ENCODE results near the gene KIAA0040. TPM values are rescaled to one million over a fixed set of nuclear protein-coding genes. Genes with fewer than 3 reads are reported as not detected.
"Not testable (repeated sequence)": the region's sequence is repeated elsewhere in the genome, so short reads cannot be mapped to it uniquely, and the experiment has no call there.

The KIAA0040 gene
- total RNA-seq, 2 experiments from 2014 or later, result 32.9 to 34.5 TPM

- H3K4me3 Mint-ChIP-seq, result no peak overlapping the region
- no peak for DNase-seq
- no peak overlapping the region for H3K27ac Mint-ChIP-seq
- intact Hi-C loops (cut with micrococcal nuclease), result no loop called here
- H3K4me1 Mint-ChIP-seq (ENCODE audit: low read depth), result no peaks in the 10 kb centered on the region
- H3K27me3 Mint-ChIP-seq, result peaks cover 12% of the 10 kb centered on the region
- ChIA-PET POLR2A (no interaction called here), CTCF (no interaction called here)
- no peaks in the 10 kb centered on the region for H3K36me3 Mint-ChIP-seq
- H3K9me3 Mint-ChIP-seq, result peaks cover 7% of the 10 kb centered on the region
Measured at GRCh38 chr1:175118375-175119367, 73.9 kb downstream of the KIAA0040 start.

- POLR2A ChIA-PET, result no interaction called here
- CTCF ChIA-PET, result interaction anchor here (0.7 to 2.7 kb wide), 3 partner anchors 8 to 29 kb away, joined by 3 to 15 read pairs (median 6); no protein-coding TSS in a partner anchor
- H3K9me3 Mint-ChIP-seq, result peaks cover 15% of the 10 kb centered on the region
- no peak for DNase-seq
- H3K27me3 Mint-ChIP-seq, result peaks cover 12% of the 10 kb centered on the region
- no peaks in the 10 kb centered on the region for H3K36me3 Mint-ChIP-seq
- intact Hi-C loops (cut with micrococcal nuclease), result no loop called here
- H3K4me1 Mint-ChIP-seq (ENCODE audit: low read depth), result no peaks in the 10 kb centered on the region
- no peak overlapping the region for H3K4me3 Mint-ChIP-seq
- H3K27ac Mint-ChIP-seq, result no peak overlapping the region
Measured at GRCh38 chr1:175116903-175117302, 75.7 kb downstream of the KIAA0040 start.

- intact Hi-C loops (cut with micrococcal nuclease), result no loop called here
- Mint-ChIP-seq H3K9me3 (peaks cover 15% of the 10 kb centered on the region), H3K27ac (no peak overlapping the region), H3K36me3 (no peaks in the 10 kb centered on the region), H3K27me3 (peaks cover 12% of the 10 kb centered on the region), H3K4me3 (no peak overlapping the region), H3K4me1 (ENCODE audit: low read depth) (no peaks in the 10 kb centered on the region)
- ChIA-PET CTCF (interaction anchor here (0.7 to 2.7 kb wide), 3 partner anchors 9 to 30 kb away, joined by 3 to 15 read pairs (median 6); no protein-coding TSS in a partner anchor), POLR2A (no interaction called here)
- no peak for DNase-seq
Measured at GRCh38 chr1:175116210-175116798, 76.3 kb downstream of the KIAA0040 start.

- no peak overlapping the region for H3K4me3 Mint-ChIP-seq
- H3K9me3 Mint-ChIP-seq, result peaks cover 15% of the 10 kb centered on the region
- intact Hi-C loops (cut with micrococcal nuclease), result no loop called here
- POLR2A ChIA-PET, result interaction anchor here (1.2 kb wide), 1 partner anchor 24 kb away, joined by 3 read pairs; no protein-coding TSS in a partner anchor
- H3K4me1 Mint-ChIP-seq (ENCODE audit: low read depth), result no peaks in the 10 kb centered on the region
- CTCF ChIA-PET, result interaction anchor here (0.5 to 2.7 kb wide), 3 partner anchors 10 to 629 kb away, joined by 3 to 15 read pairs (median 5); partner anchors contain the start of gene TNR
- no peak for DNase-seq
- peaks cover 12% of the 10 kb centered on the region for H3K27me3 Mint-ChIP-seq
- no peaks in the 10 kb centered on the region for H3K36me3 Mint-ChIP-seq
- H3K27ac Mint-ChIP-seq, result no peak overlapping the region
Measured at GRCh38 chr1:175114996-175115395, 77.6 kb downstream of the KIAA0040 start.

GRCh38 chr1:175108331-175108820, 84.2 kb downstream of the KIAA0040 start:
- H3K27me3 Mint-ChIP-seq; DNase-seq; H3K4me3 Mint-ChIP-seq; H3K4me1 Mint-ChIP-seq (ENCODE audit: low read depth); H3K27ac Mint-ChIP-seq; CTCF ChIA-PET; POLR2A ChIA-PET; H3K36me3 Mint-ChIP-seq; intact Hi-C loops (cut with micrococcal nuclease); H3K9me3 Mint-ChIP-seq: not testable (repeated sequence)

Other genes starting within 250 kb of the KIAA0040 start
- 100 to 1,000 TPM; 399 to 409 TPM for gene CACYBP, start 192.8 kb downstream of the KIAA0040 start, total RNA-seq
- 10 to 100 TPM; 44.7 to 47.6 TPM for gene MRPS14, start 169.4 kb downstream of the KIAA0040 start, total RNA-seq
- gene TNN, start 124.9 kb downstream of the KIAA0040 start, total RNA-seq, result under 1 TPM in 1 of 2 experiments, not detected in 1; 0.05 TPM

Data from activated CD4-positive, alpha-beta memory T cell treated with anti-CD3 and anti-CD28 coated beads for 36 hours (primary cell).